PFSK-1 (cell line): ENCODE data around the gene CACNB3.

ENCODE experiments used
- FOXP2 ChIP-seq: optimal IDR thresholded peaks from 2 replicates; pipeline ENCODE3; 2011; ENCODE audit warnings: borderline replicate concordance, control low read depth, inconsistent platforms; ENCODE audit not compliant: insufficient read depth; ENCODE audit errors: extremely low read length, extremely low read depth
- POLR2AphosphoS5 ChIP-seq: IDR thresholded peaks from 2 replicates; pipeline ENCODE4 v1.6.1; 2012; ENCODE audit warnings: low read depth, mild to moderate bottlenecking, control low read depth, low read length, moderate library complexity
- SIN3A ChIP-seq: IDR thresholded peaks from 2 replicates; pipeline ENCODE4 v1.6.1; 2012; ENCODE audit warnings: mild to moderate bottlenecking, low read length, moderate library complexity, borderline replicate concordance; ENCODE audit not compliant: insufficient read depth
- TAF1 ChIP-seq: IDR thresholded peaks from 2 replicates; pipeline ENCODE4 v1.6.1; 2012; ENCODE audit warnings: low read length, control low read depth, borderline replicate concordance; ENCODE audit not compliant: insufficient read depth
- TF ChIP-seq, protein P1 (sequence below), 2 experiments: IDR thresholded peaks; 2 replicates each; pipeline versions ENCODE4 v1.6.1 to v1.8.0; 2011 to 2012; ENCODE audit warnings: low read depth in 2 of 2, low read length in 2 of 2, control low read depth in 1 of 2, inconsistent platforms in 1 of 2, mild to moderate bottlenecking in 1 of 2, moderate library complexity in 1 of 2; ENCODE audit not compliant: insufficient read depth in 1 of 2

CACNB3 gene

DNA sequence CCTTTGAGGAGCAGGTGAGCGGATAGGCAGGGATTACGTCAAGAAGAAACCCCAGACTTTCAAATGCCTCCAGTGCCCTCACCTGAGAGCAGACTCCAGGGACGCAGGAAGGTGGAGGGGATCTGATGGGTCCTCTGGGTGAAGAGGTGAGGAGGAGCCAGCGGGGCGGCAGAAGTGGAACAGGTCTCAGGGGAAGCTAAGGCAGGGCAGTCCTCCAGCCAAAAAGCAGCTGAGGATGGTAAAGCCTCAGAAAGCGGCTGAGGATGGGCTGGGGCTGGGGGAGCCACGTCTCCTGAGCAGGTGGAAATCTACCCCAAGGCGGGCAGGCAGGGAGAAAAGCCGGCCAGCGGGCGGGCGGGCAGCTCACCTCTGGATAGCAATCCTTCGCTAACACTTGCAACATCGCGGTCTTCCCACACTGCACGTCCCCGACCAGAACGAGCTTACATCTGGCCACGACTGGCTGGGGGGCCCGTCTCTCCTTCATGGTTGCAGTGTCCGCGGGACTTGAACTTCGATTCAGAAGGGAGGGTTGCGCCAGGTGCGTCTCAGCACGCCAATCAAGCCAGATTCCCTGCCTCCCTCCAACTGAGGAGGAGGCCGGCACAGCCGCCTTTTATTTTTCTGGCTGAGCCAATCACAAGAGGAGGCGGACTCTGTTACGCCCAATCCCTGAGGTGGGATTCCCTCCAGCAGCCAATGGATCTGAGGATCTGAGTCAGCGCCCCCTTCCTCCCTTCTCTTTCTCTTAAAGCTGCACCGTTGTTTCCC is 47.2 kb downstream of the CACNB3 start, which contains the start of gene RND1:
Gene RND1 (minus strand): TSS at position 590 of the 771 bp plus-strand sequence. CDS start 103 bp downstream, at position 487.
- no peak for TF ChIP-seq FOXP2
- TF ChIP-seq POLR2AphosphoS5, result peak; percentile 84; the same call in 1 of the 2 replicates
- TF ChIP-seq SIN3A, result no peak
- TF ChIP-seq, protein P1, sequence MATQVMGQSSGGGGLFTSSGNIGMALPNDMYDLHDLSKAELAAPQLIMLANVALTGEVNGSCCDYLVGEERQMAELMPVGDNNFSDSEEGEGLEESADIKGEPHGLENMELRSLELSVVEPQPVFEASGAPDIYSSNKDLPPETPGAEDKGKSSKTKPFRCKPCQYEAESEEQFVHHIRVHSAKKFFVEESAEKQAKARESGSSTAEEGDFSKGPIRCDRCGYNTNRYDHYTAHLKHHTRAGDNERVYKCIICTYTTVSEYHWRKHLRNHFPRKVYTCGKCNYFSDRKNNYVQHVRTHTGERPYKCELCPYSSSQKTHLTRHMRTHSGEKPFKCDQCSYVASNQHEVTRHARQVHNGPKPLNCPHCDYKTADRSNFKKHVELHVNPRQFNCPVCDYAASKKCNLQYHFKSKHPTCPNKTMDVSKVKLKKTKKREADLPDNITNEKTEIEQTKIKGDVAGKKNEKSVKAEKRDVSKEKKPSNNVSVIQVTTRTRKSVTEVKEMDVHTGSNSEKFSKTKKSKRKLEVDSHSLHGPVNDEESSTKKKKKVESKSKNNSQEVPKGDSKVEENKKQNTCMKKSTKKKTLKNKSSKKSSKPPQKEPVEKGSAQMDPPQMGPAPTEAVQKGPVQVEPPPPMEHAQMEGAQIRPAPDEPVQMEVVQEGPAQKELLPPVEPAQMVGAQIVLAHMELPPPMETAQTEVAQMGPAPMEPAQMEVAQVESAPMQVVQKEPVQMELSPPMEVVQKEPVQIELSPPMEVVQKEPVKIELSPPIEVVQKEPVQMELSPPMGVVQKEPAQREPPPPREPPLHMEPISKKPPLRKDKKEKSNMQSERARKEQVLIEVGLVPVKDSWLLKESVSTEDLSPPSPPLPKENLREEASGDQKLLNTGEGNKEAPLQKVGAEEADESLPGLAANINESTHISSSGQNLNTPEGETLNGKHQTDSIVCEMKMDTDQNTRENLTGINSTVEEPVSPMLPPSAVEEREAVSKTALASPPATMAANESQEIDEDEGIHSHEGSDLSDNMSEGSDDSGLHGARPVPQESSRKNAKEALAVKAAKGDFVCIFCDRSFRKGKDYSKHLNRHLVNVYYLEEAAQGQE (IDR thresholded peaks at IDR 0.05; ENCODE audit: insufficient read depth in 1 of 2, low read depth in 2 of 2, low read length in 2 of 2), result no peak
- peak; percentile 70; the same call in 1 of the 2 replicates for TF ChIP-seq TAF1

DNA sequence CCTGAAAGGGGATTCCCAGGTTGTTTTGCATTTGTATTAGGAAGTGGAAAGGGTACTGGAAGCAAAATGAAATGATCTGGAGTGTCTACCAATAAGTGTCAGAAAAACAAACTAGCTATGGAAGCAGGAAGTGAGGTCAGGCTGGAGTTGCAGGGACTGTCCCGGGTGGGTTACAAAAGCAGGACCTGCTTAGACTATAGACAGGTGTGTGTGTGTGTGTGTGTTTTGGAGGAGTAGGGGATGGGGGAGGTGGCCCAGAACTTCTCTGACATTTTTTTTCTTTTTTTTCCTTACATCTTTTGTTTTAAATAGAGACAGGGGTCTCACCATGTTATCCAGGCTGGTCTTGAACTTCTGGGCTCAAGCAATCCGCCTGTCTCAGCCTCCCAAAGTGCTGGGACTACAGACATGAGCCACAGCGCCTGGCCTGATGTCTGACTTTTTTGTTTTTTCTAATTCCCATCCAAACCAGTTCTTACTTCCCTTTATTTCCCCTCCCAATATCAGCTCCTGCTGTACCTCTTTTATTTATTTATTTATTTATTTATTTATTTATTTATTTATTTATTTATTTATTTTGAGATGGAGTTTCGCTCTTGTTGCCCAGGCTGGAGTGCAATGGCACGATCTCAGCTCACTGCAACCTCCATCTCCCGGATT is 47.9 kb downstream of the CACNB3 start:
- TF ChIP-seq POLR2AphosphoS5, result no peak
- TF ChIP-seq TAF1, result no peak
- no peak for TF ChIP-seq FOXP2
- TF ChIP-seq, protein P1 (IDR thresholded peaks at IDR 0.05; ENCODE audit: insufficient read depth in 1 of 2, low read depth in 2 of 2, low read length in 2 of 2), result no peak
- no peak for TF ChIP-seq SIN3A

DNA sequence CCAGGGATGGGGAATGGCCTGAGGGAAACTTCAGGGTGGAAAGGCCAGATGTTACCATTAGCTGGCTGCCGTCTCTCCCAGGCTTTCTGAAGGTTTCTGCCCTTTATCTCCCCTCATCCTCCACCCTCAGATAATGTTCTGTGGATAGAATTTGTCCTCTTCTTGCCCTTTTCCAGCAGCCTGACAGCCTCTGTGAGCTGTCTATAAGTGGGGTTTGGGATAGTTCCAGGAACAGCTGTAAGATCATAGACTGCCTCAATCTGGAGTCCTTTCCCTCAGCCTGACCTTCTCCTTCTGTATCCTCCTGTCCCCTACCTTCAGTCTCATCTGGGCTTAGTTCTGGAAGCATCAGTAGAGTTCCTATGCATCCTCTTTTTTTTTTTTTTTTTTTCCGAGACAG is 50.2 kb downstream of the CACNB3 start:
- TF ChIP-seq FOXP2 (no peak), POLR2AphosphoS5 (no peak), TAF1 (no peak), SIN3A (no peak)
- TF ChIP-seq, protein P1 (IDR thresholded peaks at IDR 0.05; ENCODE audit: insufficient read depth in 1 of 2, low read depth in 2 of 2, low read length in 2 of 2), result no peak

DNA sequence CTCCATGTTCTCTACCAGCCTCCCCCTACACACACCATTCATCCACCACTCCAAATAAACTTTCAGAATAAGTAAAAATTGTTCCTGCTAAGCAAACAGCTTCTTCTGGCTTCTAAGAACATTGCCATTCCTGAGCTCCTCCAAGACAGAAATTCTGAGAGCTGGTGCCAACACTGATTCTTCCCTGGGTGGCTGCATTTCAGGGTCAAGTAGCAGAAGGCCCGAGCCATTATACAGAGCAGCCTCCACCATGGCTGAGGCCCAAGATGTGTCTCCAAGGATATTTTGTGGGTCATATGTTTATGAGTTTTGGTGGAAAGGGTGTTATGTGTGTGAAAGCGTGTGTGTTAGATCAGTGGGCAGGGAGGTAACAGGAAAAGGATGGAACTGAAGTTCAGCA is 50.9 kb downstream of the CACNB3 start:
- TF ChIP-seq SIN3A (no peak), TAF1 (no peak), POLR2AphosphoS5 (no peak), FOXP2 (no peak)

DNA sequence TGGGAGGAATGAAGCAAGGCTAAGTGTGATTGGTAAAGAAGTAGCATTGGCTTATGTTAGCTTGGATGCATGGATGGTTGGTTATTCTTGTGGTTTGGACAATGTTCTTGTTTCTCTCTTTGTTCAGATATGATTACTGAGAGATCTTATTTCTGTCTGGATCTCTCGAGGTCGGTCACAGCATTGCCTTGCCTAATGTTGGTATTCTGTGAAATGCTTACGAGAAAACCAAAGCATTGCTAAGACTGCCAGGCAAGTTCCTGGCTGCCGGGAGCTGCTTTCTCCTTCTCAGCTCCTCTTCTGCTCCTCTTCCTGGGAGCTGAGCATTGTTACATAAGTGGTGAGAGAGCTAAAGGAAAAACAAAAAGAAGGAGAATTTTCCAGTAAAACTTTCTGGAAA is 54.8 kb downstream of the CACNB3 start:
- no peak for TF ChIP-seq SIN3A
- no peak for TF ChIP-seq FOXP2
- TF ChIP-seq, protein P1 (IDR thresholded peaks at IDR 0.05; ENCODE audit: insufficient read depth in 1 of 2, low read depth in 2 of 2, low read length in 2 of 2), result no peak
- no peak for TF ChIP-seq POLR2AphosphoS5
- TF ChIP-seq TAF1, result no peak
